Lower lobe of right lung (tissue), 2 donors: ENCODE measurements around the gene ZNF385B. TPM values are rescaled to one million over a fixed set of nuclear protein-coding genes. Genes with fewer than 3 reads are reported as not detected.
A peak's percentile ranks its signal among the peaks of the same experiment; 100 is the strongest.

Experiments
- ATAC-seq, 2 donors: fragments of 200-7000 bp; cut with Tn5 transposase; one replicate each; pipeline ENCODE4 v1.9.1; 2020 to 2022; ENCODE audit warnings: mild to moderate bottlenecking in 2 of 2, moderate library complexity in 2 of 2
- DNase-seq: peaks from one replicate; pipeline ENCODE4 v3.0.0-alpha.2; 2020
- H3K27ac ChIP-seq: fragments of 200-600 bp; one replicate; pipeline ENCODE4 v1.8.0; 2022
- H3K27me3 ChIP-seq: fragments of 200-600 bp; one replicate; pipeline ENCODE4 v1.8.0; 2022; ENCODE audit warnings: low read depth
- H3K36me3 ChIP-seq: fragments of 200-600 bp; one replicate; pipeline ENCODE4 v1.8.0; 2022; ENCODE audit warnings: mild to moderate bottlenecking
- H3K4me1 ChIP-seq: fragments of 200-600 bp; one replicate; pipeline ENCODE4 v1.8.0; 2022
- H3K4me3 ChIP-seq: fragments of 200-600 bp; one replicate; pipeline ENCODE4 v1.8.0; 2022; ENCODE audit warnings: mild to moderate bottlenecking
- H3K9me3 ChIP-seq: fragments of 200-600 bp; one replicate; pipeline ENCODE4 v1.8.0; 2022
- CTCF ChIP-seq: fragments of 200-600 bp; IDR thresholded peaks from one replicate; pipeline ENCODE4 v1.8.0; 2022; ENCODE audit warnings: antibody characterized with exemption, mild to moderate bottlenecking
- intact Hi-C: fragments of 100-400 bp; cut with DNase I; formaldehyde crosslinking; loops from one replicate; pipeline ENCODE4 v1.11.0; 2022
- total RNA-seq: library from RNA; stranded (reverse); fragmentation: NEBNext Ultra II Directional; extraction: Animal tissue kit (Norgen Biotek cat#: 25700); gene quantifications from one replicate; pipeline ENCODE4 v1.2.1, GENCODE V29; 2021
- donor health status: DM: no; HTN: yes; CAD: no; lungs with severe emphysema.

The ZNF385B gene
- total RNA-seq, 1 donor from 2014 or later, result 63.2 TPM

GRCh38 chr2:179861027-179861415 is 391 bp downstream of the ZNF385B start:
- no peaks in the 10 kb centered on the region for H3K9me3 ChIP-seq
- peak overlapping the region; percentile 58 for H3K4me3 ChIP-seq
- H3K4me1 ChIP-seq, result no peaks in the 10 kb centered on the region
- intact Hi-C loops, result no loop called here
- DNase-seq (peak; percentile 46), ATAC-seq (peak; percentile 82 to 87)
- peaks cover 23% of the 10 kb centered on the region for H3K27me3 ChIP-seq
- peak overlapping the region; percentile 20 for H3K27ac ChIP-seq
- no peak for TF ChIP-seq CTCF
- H3K36me3 ChIP-seq, result no peaks in the 10 kb centered on the region

- Histone ChIP-seq H3K9me3 (no peaks in the 10 kb centered on the region), H3K36me3 (no peaks in the 10 kb centered on the region), H3K27ac (peak overlapping the region; percentile 20), H3K27me3 (peaks cover 23% of the 10 kb centered on the region), H3K4me1 (no peaks in the 10 kb centered on the region), H3K4me3 (peak overlapping the region; percentile 58)
- peak; percentile 41 to 45 for ATAC-seq
- no peak for TF ChIP-seq CTCF
- intact Hi-C loops, result no loop called here
- DNase-seq, result no peak
These were observed 971 bp downstream of the ZNF385B start for GRCh38 chr2:179860255-179861026.

GRCh38 chr2:179859523-179859922 is 1.9 kb downstream of the ZNF385B start:
- Histone ChIP-seq H3K9me3 (no peaks in the 10 kb centered on the region), H3K36me3 (no peaks in the 10 kb centered on the region), H3K4me1 (no peaks in the 10 kb centered on the region), H3K27me3 (peaks cover 23% of the 10 kb centered on the region), H3K4me3 (peak overlapping the region; percentile 58), H3K27ac (peak overlapping the region; percentile 20)
- intact Hi-C loops, result no loop called here
- ATAC-seq (no peak), DNase-seq (no peak)
- no peak for TF ChIP-seq CTCF

GRCh38 chr2:179857236-179857635 is 4.2 kb downstream of the ZNF385B start:
- DNase-seq (no peak), ATAC-seq (no peak)
- Histone ChIP-seq H3K36me3 (no peaks in the 10 kb centered on the region), H3K9me3 (no peaks in the 10 kb centered on the region), H3K27me3 (peaks cover 23% of the 10 kb centered on the region), H3K27ac (no peak overlapping the region), H3K4me3 (no peak overlapping the region), H3K4me1 (no peaks in the 10 kb centered on the region)
- intact Hi-C loops, result no loop called here
- no peak for TF ChIP-seq CTCF

- no peaks in the 10 kb centered on the region for H3K9me3 ChIP-seq
- H3K4me3 ChIP-seq, result no peak overlapping the region
- no peak for TF ChIP-seq CTCF
- ATAC-seq, result no peak
- H3K4me1 ChIP-seq, result no peaks in the 10 kb centered on the region
- H3K27ac ChIP-seq, result no peak overlapping the region
- no peaks in the 10 kb centered on the region for H3K36me3 ChIP-seq
- no peak for DNase-seq
- intact Hi-C loops, result no loop called here
- peaks cover 23% of the 10 kb centered on the region for H3K27me3 ChIP-seq
These were observed 5.2 kb downstream of the ZNF385B start for GRCh38 chr2:179856205-179856604.
